Left ventricle myocardium inferior (tissue), 1 donor: ENCODE measurements around the gene FRMD6. TPM values are rescaled to one million over a fixed set of nuclear protein-coding genes. Genes with fewer than 3 reads are reported as not detected.

Source experiments
- DNase-seq: peaks from one replicate; pipeline ENCODE4 v3.0.0-alpha.2; 2020
- H3K27ac ChIP-seq: fragments of 200-600 bp; replicated peaks from 2 replicates; pipeline ENCODE4 v1.8.0; 2021
- H3K27me3 ChIP-seq: fragments of 200-600 bp; 2 replicates; pipeline ENCODE4 v1.8.0; 2021; ENCODE audit warnings: low read depth
- H3K36me3 ChIP-seq: fragments of 200-600 bp; 2 replicates; pipeline ENCODE4 v1.8.0; 2021
- H3K4me1 ChIP-seq: fragments of 200-600 bp; 2 replicates; pipeline ENCODE4 v1.8.0; 2021
- H3K4me3 ChIP-seq: fragments of 200-600 bp; 2 replicates; pipeline ENCODE4 v1.8.0; 2021; ENCODE audit warnings: mild to moderate bottlenecking, moderate library complexity
- H3K9me3 ChIP-seq: fragments of 200-600 bp; replicated peaks from 2 replicates; pipeline ENCODE4 v1.8.0; 2021
- intact Hi-C: fragments of 100-400 bp; cut with micrococcal nuclease; formaldehyde crosslinking; loops from one replicate; pipeline ENCODE4 v1.11.0; 2022
- total RNA-seq: library from RNA; stranded (reverse); fragmentation: NEBNext Ultra II Directional; extraction: Animal tissue kit (Norgen Biotek cat#: 25700); gene quantifications from one replicate; pipeline ENCODE4 v1.2.1, GENCODE V29; 2021
- TF ChIP-seq, protein P1 (sequence below): fragments of 200-600 bp; IDR thresholded peaks from 2 replicates; pipeline ENCODE4 v1.8.0; 2021; ENCODE audit warnings: antibody characterized with exemption, mild to moderate bottlenecking, borderline replicate concordance
- donor health status: DM: no; HTN: yes; CAD: no; lungs with severe emphysema.

Gene FRMD6
- total RNA-seq, 1 donor from 2014 or later, result 7.7 TPM

- H3K27ac ChIP-seq, result peak overlapping the region; percentile 91
- peak overlapping the region; percentile 95 for H3K4me3 ChIP-seq
- H3K4me1 ChIP-seq, result peaks cover 74% of the 10 kb centered on the region
- TF ChIP-seq, protein P1, sequence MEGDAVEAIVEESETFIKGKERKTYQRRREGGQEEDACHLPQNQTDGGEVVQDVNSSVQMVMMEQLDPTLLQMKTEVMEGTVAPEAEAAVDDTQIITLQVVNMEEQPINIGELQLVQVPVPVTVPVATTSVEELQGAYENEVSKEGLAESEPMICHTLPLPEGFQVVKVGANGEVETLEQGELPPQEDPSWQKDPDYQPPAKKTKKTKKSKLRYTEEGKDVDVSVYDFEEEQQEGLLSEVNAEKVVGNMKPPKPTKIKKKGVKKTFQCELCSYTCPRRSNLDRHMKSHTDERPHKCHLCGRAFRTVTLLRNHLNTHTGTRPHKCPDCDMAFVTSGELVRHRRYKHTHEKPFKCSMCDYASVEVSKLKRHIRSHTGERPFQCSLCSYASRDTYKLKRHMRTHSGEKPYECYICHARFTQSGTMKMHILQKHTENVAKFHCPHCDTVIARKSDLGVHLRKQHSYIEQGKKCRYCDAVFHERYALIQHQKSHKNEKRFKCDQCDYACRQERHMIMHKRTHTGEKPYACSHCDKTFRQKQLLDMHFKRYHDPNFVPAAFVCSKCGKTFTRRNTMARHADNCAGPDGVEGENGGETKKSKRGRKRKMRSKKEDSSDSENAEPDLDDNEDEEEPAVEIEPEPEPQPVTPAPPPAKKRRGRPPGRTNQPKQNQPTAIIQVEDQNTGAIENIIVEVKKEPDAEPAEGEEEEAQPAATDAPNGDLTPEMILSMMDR, result no peak
- intact Hi-C loops, result loop anchor here (10.0 kb wide), 2 partner anchors 50 to 370 kb away; no protein-coding TSS in a partner anchor
- no peaks in the 10 kb centered on the region for H3K27me3 ChIP-seq
- H3K9me3 ChIP-seq, result no peaks in the 10 kb centered on the region
- DNase-seq, result no peak
- no peaks in the 10 kb centered on the region for H3K36me3 ChIP-seq
Observed at GRCh38 chr14:51654533-51654845, 2.8 kb downstream of the FRMD6 start.

DNA sequence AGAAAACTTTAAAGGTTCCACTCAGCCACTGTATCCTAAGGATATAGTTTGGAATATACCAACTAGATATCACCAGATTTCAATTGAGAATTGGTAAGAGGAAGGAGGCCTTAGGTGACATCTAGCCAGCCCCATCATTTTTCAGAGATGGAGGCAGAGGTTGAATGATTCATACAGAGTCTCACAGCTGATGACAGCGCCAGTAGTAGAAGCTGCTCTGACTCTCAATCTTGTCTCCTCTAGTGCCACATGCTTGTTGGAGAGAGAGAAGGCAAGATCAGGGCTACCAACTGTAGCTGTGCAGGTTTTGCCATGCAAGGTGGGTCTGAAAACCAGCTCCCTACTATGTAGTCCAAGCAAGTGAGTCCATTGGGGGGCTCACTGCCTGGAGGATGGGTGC, 6.1 kb downstream of the FRMD6 start:
- Histone ChIP-seq H3K27me3 (no peaks in the 10 kb centered on the region), H3K4me3 (no peak overlapping the region), H3K27ac (no peak overlapping the region), H3K36me3 (no peaks in the 10 kb centered on the region), H3K4me1 (peaks cover 63% of the 10 kb centered on the region), H3K9me3 (no peaks in the 10 kb centered on the region)
- TF ChIP-seq, protein P1, result no peak
- no peak for DNase-seq
- intact Hi-C loops, result loop anchor here (10.0 kb wide), 2 partner anchors 47 to 373 kb away; no protein-coding TSS in a partner anchor

DNA sequence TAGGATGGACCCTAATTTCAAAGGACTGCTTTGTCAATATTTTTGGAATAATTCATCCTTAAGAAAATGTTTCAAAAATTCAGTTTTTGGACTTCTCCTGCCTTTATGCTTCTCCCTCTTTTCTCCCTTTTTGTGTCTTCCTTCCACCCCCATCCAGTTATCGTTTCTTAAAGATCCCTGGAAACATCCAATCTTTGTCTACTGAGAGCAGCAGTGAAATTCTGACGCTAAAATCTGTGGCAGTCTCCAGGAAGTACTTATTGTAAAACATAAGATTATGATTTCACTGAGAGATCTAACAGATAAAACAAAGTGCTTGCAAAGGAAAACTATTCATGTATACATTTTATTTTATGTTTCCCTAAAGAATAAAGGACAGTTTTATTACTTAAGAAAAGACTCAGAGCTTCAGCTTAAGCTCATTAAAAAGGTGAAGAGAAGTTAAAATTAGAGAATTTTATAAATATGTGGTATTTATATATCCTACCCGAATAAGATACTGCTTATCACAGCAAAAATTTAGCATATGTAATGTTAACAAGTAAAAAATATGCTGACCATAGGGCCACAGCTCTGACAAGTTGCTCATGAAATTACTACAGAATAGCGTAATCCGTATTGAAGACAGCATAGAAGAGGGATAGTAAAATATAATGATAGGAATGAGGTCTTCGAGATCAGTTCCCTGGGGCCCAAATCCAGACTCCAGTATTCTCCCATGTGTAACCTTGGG, 6.9 kb downstream of the FRMD6 start:
- no peaks in the 10 kb centered on the region for H3K36me3 ChIP-seq
- H3K4me1 ChIP-seq, result peaks cover 54% of the 10 kb centered on the region
- TF ChIP-seq, protein P1, result no peak
- H3K9me3 ChIP-seq, result no peaks in the 10 kb centered on the region
- no peak for DNase-seq
- no peak overlapping the region for H3K4me3 ChIP-seq
- intact Hi-C loops, result loop anchor here (10.0 kb wide), 2 partner anchors 46 to 374 kb away; no protein-coding TSS in a partner anchor
- H3K27ac ChIP-seq, result no peak overlapping the region
- no peaks in the 10 kb centered on the region for H3K27me3 ChIP-seq

GRCh38 chr14:51660741-51661140, 9.0 kb downstream of the FRMD6 start:
- intact Hi-C loops, result no loop called here

GRCh38 chr14:51661504-51661903, 9.8 kb downstream of the FRMD6 start:
- Histone ChIP-seq H3K4me1 (peaks cover 33% of the 10 kb centered on the region), H3K36me3 (no peaks in the 10 kb centered on the region), H3K27me3 (no peaks in the 10 kb centered on the region), H3K27ac (no peak overlapping the region), H3K9me3 (no peaks in the 10 kb centered on the region), H3K4me3 (no peak overlapping the region)
- DNase-seq, result no peak
- TF ChIP-seq, protein P1, result no peak
- intact Hi-C loops, result no loop called here

More at GRCh38 chr14:51660741-51661140, 9.0 kb downstream of the FRMD6 start:
- H3K27ac ChIP-seq, result no peak overlapping the region
- peaks cover 41% of the 10 kb centered on the region for H3K4me1 ChIP-seq
- H3K36me3 ChIP-seq, result no peaks in the 10 kb centered on the region
- no peak overlapping the region for H3K4me3 ChIP-seq
- TF ChIP-seq, protein P1, result no peak
- no peaks in the 10 kb centered on the region for H3K9me3 ChIP-seq
- H3K27me3 ChIP-seq, result no peaks in the 10 kb centered on the region
- DNase-seq, result no peak
